ENCODE measurements around the gene GNA15.
A peak's percentile ranks its signal among the peaks of the same experiment; 100 is the strongest.
"Not testable (repeated sequence)": the region's sequence is repeated elsewhere in the genome, so short reads cannot be mapped to it uniquely, and the experiment has no call there.

GNA15 gene

DNA sequence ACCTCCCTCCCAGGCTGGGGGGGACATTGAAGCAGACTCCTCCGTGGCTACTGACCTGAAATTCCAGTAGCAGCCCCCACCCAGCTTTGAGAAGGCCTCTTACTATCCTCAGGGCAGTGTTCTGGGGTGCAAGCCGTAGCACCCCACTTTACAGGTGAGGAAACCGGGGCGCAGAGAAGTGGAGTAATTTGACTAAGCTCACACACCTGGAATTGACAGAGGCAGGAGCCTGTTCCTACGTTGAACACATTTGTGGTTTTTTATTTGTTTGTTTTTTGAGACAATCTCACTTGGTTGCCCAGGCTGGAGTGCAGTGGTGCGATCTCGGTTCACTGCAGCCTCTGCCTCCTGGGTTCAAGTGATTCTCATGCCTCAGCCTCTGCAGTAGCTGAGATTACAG, 28.1 kb downstream of the GNA15 start:
- no peak for DNase-seq (ENCODE audit: low read depth in 2 of 2)
- TF ChIP-seq, protein P1, sequence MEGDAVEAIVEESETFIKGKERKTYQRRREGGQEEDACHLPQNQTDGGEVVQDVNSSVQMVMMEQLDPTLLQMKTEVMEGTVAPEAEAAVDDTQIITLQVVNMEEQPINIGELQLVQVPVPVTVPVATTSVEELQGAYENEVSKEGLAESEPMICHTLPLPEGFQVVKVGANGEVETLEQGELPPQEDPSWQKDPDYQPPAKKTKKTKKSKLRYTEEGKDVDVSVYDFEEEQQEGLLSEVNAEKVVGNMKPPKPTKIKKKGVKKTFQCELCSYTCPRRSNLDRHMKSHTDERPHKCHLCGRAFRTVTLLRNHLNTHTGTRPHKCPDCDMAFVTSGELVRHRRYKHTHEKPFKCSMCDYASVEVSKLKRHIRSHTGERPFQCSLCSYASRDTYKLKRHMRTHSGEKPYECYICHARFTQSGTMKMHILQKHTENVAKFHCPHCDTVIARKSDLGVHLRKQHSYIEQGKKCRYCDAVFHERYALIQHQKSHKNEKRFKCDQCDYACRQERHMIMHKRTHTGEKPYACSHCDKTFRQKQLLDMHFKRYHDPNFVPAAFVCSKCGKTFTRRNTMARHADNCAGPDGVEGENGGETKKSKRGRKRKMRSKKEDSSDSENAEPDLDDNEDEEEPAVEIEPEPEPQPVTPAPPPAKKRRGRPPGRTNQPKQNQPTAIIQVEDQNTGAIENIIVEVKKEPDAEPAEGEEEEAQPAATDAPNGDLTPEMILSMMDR (IDR thresholded peaks at IDR 0.05; ENCODE audit: low read depth, low read length), result no peak
- H3K4me3 ChIP-seq (replicated peaks in 1 of 2; ENCODE audit: low read depth in 2 of 2, low read length in 2 of 2), result no peak overlapping the region

DNA sequence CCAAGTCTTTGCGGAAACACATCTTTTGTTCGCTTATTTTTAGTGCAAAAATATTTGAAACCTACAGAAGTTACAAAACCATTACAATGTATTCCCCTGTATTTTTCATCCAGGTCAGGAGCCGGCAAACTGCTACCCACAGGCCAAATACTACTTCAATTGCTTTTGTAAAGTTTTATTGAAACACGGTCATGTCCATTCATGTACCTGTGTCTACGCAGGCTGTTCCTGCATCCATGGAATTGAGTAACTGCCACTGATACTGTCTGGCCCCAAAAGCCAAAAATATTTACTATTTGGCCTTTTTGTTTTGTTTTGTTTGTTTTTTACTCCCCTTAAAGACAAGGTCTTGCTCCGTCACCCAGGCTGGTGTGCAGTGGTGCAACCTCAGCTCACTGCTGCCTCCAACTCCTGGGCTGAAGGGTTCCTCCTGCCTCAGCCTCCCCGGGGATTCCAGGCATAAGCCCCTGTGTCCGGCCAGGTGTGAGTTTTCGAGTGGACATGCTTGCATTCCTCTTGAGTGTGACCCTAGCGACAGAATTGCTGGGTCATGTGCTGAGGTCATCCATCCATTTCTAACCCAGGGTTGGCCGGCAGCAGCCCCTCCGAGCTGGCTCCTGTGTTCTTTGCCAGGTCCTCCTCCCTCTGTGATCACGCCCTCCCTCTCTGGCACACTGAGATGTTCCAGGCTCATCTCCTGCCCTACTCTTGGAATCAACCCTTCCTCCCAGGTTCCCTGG, 31.9 kb downstream of the GNA15 start:
- TF ChIP-seq, protein P1 (IDR thresholded peaks at IDR 0.05; ENCODE audit: low read depth, low read length), result no peak
- no peak for DNase-seq (ENCODE audit: low read depth in 2 of 2)
- H3K4me3 ChIP-seq (replicated peaks in 1 of 2; ENCODE audit: low read depth in 2 of 2, low read length in 2 of 2), result no peak overlapping the region

DNA sequence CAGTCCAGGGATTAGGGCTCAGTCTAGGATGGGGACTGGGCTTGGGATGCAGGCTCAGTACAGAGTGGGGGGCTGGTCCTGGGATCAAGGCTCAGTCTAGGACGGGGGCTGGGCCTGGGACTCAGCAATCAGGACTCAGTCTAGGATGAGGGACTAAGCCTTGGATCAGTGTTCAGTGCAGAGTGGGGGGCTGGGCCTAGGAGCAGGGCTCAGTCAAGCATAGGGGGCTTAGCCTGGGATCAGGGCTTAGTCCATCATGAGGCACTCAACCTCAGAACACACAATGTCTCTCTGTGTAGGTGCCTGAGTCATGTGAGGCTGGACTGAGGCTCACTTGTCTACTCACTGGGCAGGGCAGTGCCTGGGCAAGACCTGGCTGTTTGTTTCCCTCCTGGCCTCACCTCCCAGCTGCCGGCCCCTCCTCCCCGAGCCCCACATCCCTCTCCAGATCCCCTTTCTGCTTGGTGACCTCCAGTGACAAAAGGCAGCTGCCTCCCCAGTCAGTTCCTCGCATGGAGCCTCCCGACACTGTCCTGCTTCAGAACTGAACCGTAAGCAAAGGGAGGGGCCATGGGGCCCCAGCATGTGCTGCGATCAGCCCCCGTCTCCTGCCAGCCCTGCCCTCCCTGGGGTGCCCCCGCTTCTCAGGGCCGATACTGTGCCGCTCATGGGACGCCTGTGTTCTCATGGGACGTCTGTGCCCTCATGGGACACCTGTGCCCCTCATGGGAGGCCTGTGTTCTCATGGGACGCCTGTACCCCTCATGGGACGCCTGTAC, 36.2 kb downstream of the GNA15 start:
- TF ChIP-seq, protein P1 (IDR thresholded peaks at IDR 0.05; ENCODE audit: low read depth, low read length), result no peak
- H3K4me3 ChIP-seq (replicated peaks in 1 of 2; ENCODE audit: low read depth in 2 of 2, low read length in 2 of 2), result no peak overlapping the region
- no peak for DNase-seq (ENCODE audit: low read depth in 2 of 2)

DNA sequence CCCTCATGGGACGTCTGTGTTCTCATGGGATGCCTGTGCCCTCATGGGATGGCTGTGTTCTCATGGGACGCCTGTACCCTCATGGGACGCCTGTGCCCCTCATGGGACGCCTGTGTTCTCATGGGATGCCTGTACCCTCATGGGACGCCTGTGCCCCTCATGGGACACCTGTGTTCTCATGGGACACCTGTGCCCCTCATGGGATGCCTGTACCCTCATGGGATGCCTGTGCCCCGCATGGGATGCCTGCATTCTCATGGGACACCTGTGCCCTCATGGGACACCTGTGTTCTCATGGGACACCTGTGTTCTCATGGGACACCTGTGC, 36.8 kb downstream of the GNA15 start:
- DNase-seq (ENCODE audit: low read depth in 2 of 2); H3K4me3 ChIP-seq (replicated peaks in 1 of 2; ENCODE audit: low read depth in 2 of 2, low read length in 2 of 2): not testable (repeated sequence)

DNA sequence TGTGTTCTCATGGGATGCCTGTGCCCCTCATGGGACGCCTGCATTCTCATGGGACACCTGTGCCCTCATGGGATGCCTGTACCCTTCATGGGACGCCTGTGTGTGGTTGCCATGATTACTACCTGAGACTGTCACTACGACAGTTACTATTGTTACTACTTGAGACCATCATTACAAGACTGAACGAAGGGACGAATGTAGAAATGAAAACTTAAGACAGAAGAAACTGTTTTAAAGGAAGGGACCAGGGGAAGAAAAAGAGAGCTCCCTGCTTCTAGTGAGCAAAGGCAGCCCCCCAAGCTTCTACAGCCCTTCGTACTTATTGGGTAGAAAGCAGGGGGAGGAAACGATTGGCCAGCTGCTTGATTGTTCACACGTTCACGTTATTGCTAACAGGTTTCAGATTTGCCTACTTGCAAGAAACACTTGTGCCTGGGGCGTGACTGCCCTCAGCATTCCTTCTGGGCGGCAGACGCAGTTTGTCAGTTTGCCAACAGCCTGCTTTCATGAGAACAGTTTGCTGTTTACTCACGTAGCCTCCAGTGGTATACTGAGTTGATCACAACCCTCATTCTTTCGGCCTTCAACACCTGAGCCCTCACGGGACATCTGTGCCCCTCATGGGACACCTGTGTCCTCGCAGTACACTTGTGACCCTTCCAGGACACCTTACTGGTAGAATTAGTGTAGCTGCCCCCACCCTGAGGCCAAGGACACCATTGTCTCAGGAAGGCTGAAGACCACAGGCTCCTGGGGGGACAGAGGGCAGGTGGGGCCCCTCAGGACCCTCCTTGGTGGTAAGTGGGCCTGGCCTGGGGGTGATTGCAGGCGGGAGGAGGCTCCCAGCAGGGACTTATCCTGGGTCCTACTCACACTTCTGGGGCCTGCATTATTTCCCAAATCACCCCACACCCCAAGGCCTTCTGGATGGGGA, 40.2 kb downstream of the GNA15 start:
- H3K4me3 ChIP-seq (replicated peaks in 1 of 2; ENCODE audit: low read depth in 2 of 2, low read length in 2 of 2), result no peak overlapping the region
- DNase-seq (ENCODE audit: low read depth in 2 of 2), result peak; percentile 67 to 76
- TF ChIP-seq, protein P1 (IDR thresholded peaks at IDR 0.05; ENCODE audit: low read depth, low read length), result no peak

DNA sequence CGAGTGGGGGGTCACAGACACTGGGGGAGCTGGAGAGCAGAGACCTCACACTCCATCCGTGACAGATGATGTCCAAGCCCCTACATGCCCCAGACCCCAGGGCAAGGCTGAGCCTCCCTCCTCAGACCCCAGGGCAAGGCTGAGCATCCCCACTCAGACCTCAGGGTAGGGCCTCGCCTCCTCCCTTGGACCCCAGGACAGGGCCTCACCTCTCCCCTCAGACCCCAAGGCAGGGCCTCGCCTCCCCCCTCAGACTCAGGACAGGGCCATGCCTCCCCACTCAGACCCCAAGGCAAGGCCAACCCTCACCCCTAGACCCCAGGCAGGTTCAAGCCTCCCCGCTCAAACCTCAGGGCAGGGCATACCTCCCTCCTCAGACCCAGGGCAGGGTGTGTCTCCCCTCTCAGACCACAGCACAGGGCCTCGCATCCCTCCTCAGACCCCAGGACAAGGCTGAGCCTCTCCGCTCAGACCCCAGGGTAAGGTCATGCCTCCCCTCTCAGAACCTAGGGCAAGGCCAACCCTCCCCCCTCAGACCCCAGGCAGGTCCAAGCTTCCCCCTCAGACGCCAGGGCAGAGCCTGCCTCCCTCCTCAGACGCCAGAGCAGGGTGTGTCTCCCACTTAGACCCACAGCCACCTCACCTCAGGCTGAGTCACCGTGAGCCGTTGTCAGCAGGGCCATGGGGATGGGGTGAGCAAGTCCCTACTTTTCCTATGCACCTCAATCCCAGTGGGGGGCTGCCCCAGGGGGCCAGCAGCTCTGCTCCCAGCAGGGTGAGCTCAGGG, 41.1 kb downstream of the GNA15 start:
- TF ChIP-seq, protein P1 (IDR thresholded peaks at IDR 0.05; ENCODE audit: low read depth, low read length), result no peak
- H3K4me3 ChIP-seq (replicated peaks in 1 of 2; ENCODE audit: low read depth in 2 of 2, low read length in 2 of 2), result no peak overlapping the region
- DNase-seq (ENCODE audit: low read depth in 2 of 2), result peak; percentile 17 to 72

Data from cardiac fibroblast (primary cell).